K562 (cell line): Measurements from ENCODE around the gene CEP135. TPM values are rescaled to one million over a fixed set of nuclear protein-coding genes. Genes with fewer than 3 reads are reported as not detected.

Experiments used
- BDP1 ChIP-seq: IDR thresholded peaks from 3 replicates; pipeline ENCODE4 v1.6.1; 2011; ENCODE audit not compliant: insufficient read length, insufficient read depth
- DPF2 ChIP-seq: fragments of 450-650 bp; IDR thresholded peaks from 2 replicates; pipeline ENCODE4 v1.6.1; 2016
- FOXK2 ChIP-seq, 2 experiments: fragments of 450-650 bp; IDR thresholded peaks in 1 of 2; conservative IDR thresholded peaks in 1 of 2; 2 replicates each; pipeline ENCODE4 v1.6.1; 2016; ENCODE audit warnings: low read depth in 2 of 2, mild to moderate bottlenecking in 1 of 2
- HLTF ChIP-seq: fragments of 450-650 bp; IDR thresholded peaks from 2 replicates; pipeline ENCODE4 v1.6.1; 2016
- HNRNPH1 ChIP-seq: fragments of 200-400 bp; formaldehyde crosslinking; optimal IDR thresholded peaks from 2 replicates; pipeline ENCODE3; 2017; ENCODE audit warnings: low read depth, mild to moderate bottlenecking, low read length, moderate library complexity
- KAT7 ChIP-seq: sonication (generic); formaldehyde crosslinking; IDR thresholded peaks from 2 replicates; pipeline ENCODE4 v1.8.0; 2022; ENCODE audit warnings: missing genetic modification reagents, mild to moderate bottlenecking, borderline replicate concordance
- MEF2D ChIP-seq: conservative IDR thresholded peaks from 2 replicates; pipeline ENCODE4 v1.6.1; 2016; ENCODE audit warnings: low read depth, missing genetic modification characterization, missing compliant biosample characterization
- NFATC3 ChIP-seq: fragments of 450-650 bp; IDR thresholded peaks from 2 replicates; pipeline ENCODE4 v1.6.1; 2017; ENCODE audit warnings: mild to moderate bottlenecking
- NR2F6 ChIP-seq: fragments of 450-650 bp; formaldehyde crosslinking; IDR thresholded peaks from 2 replicates; pipeline ENCODE4 v1.4.0; 2020; ENCODE audit warnings: mild to moderate bottlenecking
- SETDB1 ChIP-seq: IDR thresholded peaks from one replicate; pipeline ENCODE4 v1.6.1; 2012; ENCODE audit warnings: low read length, control low read depth, inconsistent platforms
- SMAD3 ChIP-seq: fragments of 450-650 bp; formaldehyde crosslinking; conservative IDR thresholded peaks from 2 replicates; pipeline ENCODE4 v1.4.0; 2020; ENCODE audit warnings: mild to moderate bottlenecking
- SMARCA5 ChIP-seq: fragments of 450-650 bp; IDR thresholded peaks from 2 replicates; pipeline ENCODE4 v1.6.1; 2016
- SMARCB1 ChIP-seq: IDR thresholded peaks from 2 replicates; pipeline ENCODE4 v1.6.1; 2011; ENCODE audit warnings: improper control_type of control experiment, low read depth; ENCODE audit not compliant: insufficient read length
- SMARCE1 ChIP-seq: fragments of 450-650 bp; IDR thresholded peaks from 2 replicates; pipeline ENCODE4 v1.7.1; 2016; ENCODE audit warnings: mild to moderate bottlenecking
- SREBF2 ChIP-seq: sonication (generic); formaldehyde crosslinking; IDR thresholded peaks from 2 replicates; pipeline ENCODE4 v1.4.0; 2020; ENCODE audit warnings: mild to moderate bottlenecking, missing genetic modification reagents
- SRSF1 ChIP-seq: fragments of 200-400 bp; formaldehyde crosslinking; IDR thresholded peaks from 2 replicates; pipeline ENCODE4 v1.6.1; 2017; ENCODE audit warnings: mild to moderate bottlenecking, low read depth, low read length, moderate library complexity
- TAL1 ChIP-seq: fragments of 450-650 bp; IDR thresholded peaks from 2 replicates; pipeline ENCODE4 v1.6.1; 2016; ENCODE audit warnings: mild to moderate bottlenecking
- ZBTB33 ChIP-seq: sonication (generic); formaldehyde crosslinking; IDR thresholded peaks from 2 replicates; pipeline ENCODE4 v1.8.1; 2023; ENCODE audit warnings: mild to moderate bottlenecking, missing genetic modification reagents
- ZNF175 ChIP-seq: fragments of 200-800 bp; sonication (Bioruptor generic); IDR thresholded peaks from 2 replicates; pipeline ENCODE4 v1.6.1; 2016; ENCODE audit warnings: low read depth, mild to moderate bottlenecking, missing genetic modification characterization, missing compliant biosample characterization
- ZNF311 ChIP-seq: fragments of 250-450 bp; sonication (Bioruptor Pico); IDR thresholded peaks from 2 replicates; pipeline ENCODE4 v1.4.0; 2020; ENCODE audit warnings: mild to moderate bottlenecking, moderate library complexity
- ZNF445 ChIP-seq: fragments of 250-450 bp; sonication (Bioruptor Pico); IDR thresholded peaks from 2 replicates; pipeline ENCODE4 v1.4.0; 2020; ENCODE audit warnings: low read depth, mild to moderate bottlenecking, moderate library complexity
- polyA plus RNA-seq, 8 experiments: library from polyadenylated mRNA; depleted of rRNA in 4 of 8; stranded (reverse) in 5 of 8; unstranded in 3 of 8; fragments of >200 nt; fragmentation: Nextera tagmentation in 2 of 8; fragmentation: Illumina TruSeq in 1 of 8; extraction: Ambion mirVana in 2 of 8; extraction: Trizol in 1 of 8; gene quantifications; 2 replicates each; pipeline versions ENCODE4 v1.2.1 to v1.2.3, GENCODE V29; 2011 to 2014; ENCODE audit warnings: inconsistent platforms in 1 of 8, missing spikeins in 1 of 8
- total RNA-seq, 7 experiments: library from RNA; depleted of rRNA in 6 of 7; stranded (reverse); fragments of >200 nt in 6 of 7; fragmentation: Illumina TruSeq in 2 of 7; extraction: Trizol in 2 of 7; gene quantifications; 2 replicates each; pipeline versions ENCODE4 v1.2.1 to v1.2.3, GENCODE V29; 2011 to 2021; ENCODE audit warnings: low replicate concordance in 1 of 7

The CEP135 gene
- total and polyA plus RNA-seq, 9 of the 15 experiments (the other 6 are each of a cell fraction or from before 2014, with no cell fraction given) = 3.1 to 18.9 (median 15.3) TPM

GRCh38 chr4:55947912-55948725, 626 bp upstream of the CEP135 start (continued):
- TF ChIP-seq ZNF311 (CRISPR knock-in tag) (no peak), ZNF445 (no peak), HLTF (0 out of 2 replicates have a peak, but pooled peaks have one; percentile 27), SRSF1 (no peak), SMARCE1 (0 out of 2 replicates have a peak, but pooled peaks have one; percentile 41), NR2F6 (CRISPR knock-in tag) (no peak), MEF2D (tag) (no peak), NFATC3 (no peak), BDP1 (no peak), SMARCB1 (peak; percentile 45), HNRNPH1 (no peak), FOXK2 (conservative IDR thresholded peaks at IDR 0.05 in 1 of 2, IDR thresholded peaks at IDR 0.05 in 1 of 2; ENCODE audit: low read depth in 2 of 2) (peak; percentile 50 to 72; a peak in 2 of 4 replicates), SMAD3 (CRISPR knock-in tag) (no peak), ZNF175 (CRISPR knock-in tag) (no peak), DPF2 (no peak), SETDB1 (no peak), SMARCA5 (0 out of 2 replicates have a peak, but pooled peaks have one; percentile 25), TAL1 (no peak), ZBTB33 (CRISPR knock-in tag) (no peak), SREBF2 (CRISPR knock-in tag) (peak; percentile 74; the same call in 1 of the 2 replicates), KAT7 (CRISPR knock-in tag) (0 out of 2 replicates have a peak, but pooled peaks have one; percentile 5)
